Smooth muscle cell (in vitro differentiated cells): ENCODE data around the gene KCTD1. TPM values are rescaled to one million over a fixed set of nuclear protein-coding genes. Genes with fewer than 3 reads are reported as not detected.

Experiments used
- DNase-seq: peaks from one replicate; lab custom pipeline; 2025; ENCODE audit not compliant: unreplicated experiment; lab: John Stamatoyannopoulos, UW
- H2AFZ ChIP-seq: fragments of 200-600 bp; sonication (generic); 2 replicates; pipeline ENCODE4 v1.6.0; 2016; ENCODE audit warnings: antibody characterized with exemption, low read depth, mild to moderate bottlenecking
- H3F3A ChIP-seq: fragments of 200-600 bp; sonication (generic); 2 replicates; pipeline ENCODE4 v1.6.0; 2017; ENCODE audit warnings: antibody characterized with exemption, low read depth
- H3K27ac ChIP-seq: fragments of 200-600 bp; sonication (generic); 2 replicates; pipeline ENCODE4 v1.5.1; 2016; ENCODE audit warnings: low read depth, mild to moderate bottlenecking
- H3K27me3 ChIP-seq: fragments of 200-600 bp; sonication (generic); 2 replicates; pipeline ENCODE4 v1.6.1; 2016; ENCODE audit warnings: low read depth, mild to moderate bottlenecking
- H3K36me3 ChIP-seq: fragments of 200-600 bp; sonication (generic); 2 replicates; pipeline ENCODE4 v1.5.1; 2016; ENCODE audit warnings: low read depth
- H3K4me1 ChIP-seq: fragments of 200-600 bp; sonication (generic); 2 replicates; pipeline ENCODE4 v1.5.1; 2016; ENCODE audit warnings: low read depth
- H3K4me2 ChIP-seq: fragments of 200-600 bp; sonication (generic); 2 replicates; pipeline ENCODE4 v1.6.0; 2016; ENCODE audit warnings: mild to moderate bottlenecking
- H3K4me3 ChIP-seq: fragments of 200-600 bp; sonication (generic); 2 replicates; pipeline ENCODE4 v1.5.1; 2016; ENCODE audit warnings: mild to moderate bottlenecking
- H3K79me2 ChIP-seq: fragments of 200-600 bp; sonication (generic); 2 replicates; pipeline ENCODE4 v1.6.0; 2016; ENCODE audit warnings: low read depth, mild to moderate bottlenecking
- H3K9ac ChIP-seq: fragments of 200-600 bp; sonication (generic); 2 replicates; pipeline ENCODE4 v1.6.0; 2016; ENCODE audit warnings: low read depth
- H3K9me3 ChIP-seq: fragments of 200-600 bp; sonication (generic); replicated peaks from 2 replicates; pipeline ENCODE4 v1.5.1; 2016; ENCODE audit warnings: low read depth
- H4K20me1 ChIP-seq: fragments of 200-600 bp; sonication (generic); 2 replicates; pipeline ENCODE4 v1.6.0; 2016; ENCODE audit warnings: low read depth
- WGBS: methylation state at CpG from one replicate; pipeline ENCODE4 v1.1.7; 2016; ENCODE audit warnings: low lambda C conversion rate; 5-methylcytosine and 5-hydroxymethylcytosine counted together
- polyA plus RNA-seq: library from polyadenylated mRNA; unstranded; fragments of >200 nt; fragmentation: Nextera tagmentation; extraction: Ambion mirVana; gene quantifications from 2 replicates; pipeline ENCODE4 v1.2.1, GENCODE V29; 2016
- total RNA-seq: library from RNA; depleted of rRNA; stranded (reverse); fragments of >200 nt; gene quantifications from 2 replicates; pipeline ENCODE4 v1.2.3, GENCODE V29; 2014
- TF ChIP-seq, protein P1 (sequence below): fragments of 200-600 bp; sonication (generic); IDR thresholded peaks from 2 replicates; pipeline ENCODE4 v1.5.1; 2017; ENCODE audit warnings: borderline replicate concordance, mild to moderate bottlenecking, antibody characterized with exemption; ENCODE audit not compliant: insufficient read depth, poor library complexity, severe bottlenecking

Gene KCTD1
- total and polyA plus RNA-seq, 2 experiments from 2014 or later: 2.3 to 11.4 TPM

DNA sequence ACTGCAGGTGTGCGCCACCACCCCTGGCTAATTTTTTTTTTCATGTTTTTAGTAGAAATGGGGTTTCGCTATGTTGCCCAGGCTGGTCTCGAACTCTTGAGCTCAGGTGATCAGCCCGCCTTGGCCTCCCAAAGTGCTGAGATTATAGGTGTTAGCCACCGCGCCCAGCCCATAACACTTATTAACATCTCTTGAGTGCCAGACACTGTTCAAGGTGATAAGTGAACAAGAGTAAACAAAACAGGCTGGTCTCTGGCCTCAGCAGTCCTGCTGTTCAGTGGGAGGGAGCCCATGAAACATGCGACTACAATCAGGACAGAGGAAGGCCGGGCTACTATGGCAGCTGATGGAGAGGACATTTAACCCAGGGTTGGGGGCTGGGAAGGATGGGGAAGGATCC lies 42.3 kb downstream of the KCTD1 start:
- DNase-seq: no peak

DNA sequence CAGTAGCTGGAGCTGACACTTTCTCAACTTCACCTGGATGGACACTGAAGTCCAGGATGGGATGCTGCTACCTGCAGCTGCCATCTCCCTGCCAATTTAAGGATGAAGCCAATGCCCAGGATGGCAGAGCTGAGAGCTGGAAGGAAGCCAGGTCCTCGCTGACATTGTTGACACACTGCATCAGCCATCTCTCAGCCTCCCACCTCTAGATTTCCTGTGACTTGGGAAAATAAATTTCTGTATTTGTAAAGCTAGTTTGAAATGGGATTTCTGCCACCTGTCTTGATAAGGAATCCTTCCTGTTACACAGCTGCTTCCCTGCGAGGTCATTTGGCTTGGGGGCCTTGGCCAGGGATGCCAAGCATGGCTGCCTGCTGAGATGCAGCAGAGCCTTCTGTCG lies 43.5 kb downstream of the KCTD1 start:
- Histone ChIP-seq H4K20me1 (no peaks in the 10 kb centered on the region), H3K27ac (no peak overlapping the region), H3K9ac (no peak overlapping the region), H3K4me1 (no peaks in the 10 kb centered on the region), H2AFZ (no peak overlapping the region), H3K27me3 (no peaks in the 10 kb centered on the region), H3K36me3 (no peaks in the 10 kb centered on the region), H3K4me3 (no peak overlapping the region), H3K79me2 (no peaks in the 10 kb centered on the region), H3F3A (no peaks in the 10 kb centered on the region), H3K4me2 (no peak overlapping the region), H3K9me3 (no peaks in the 10 kb centered on the region)
- no peak for DNase-seq
- WGBS: 90% methylated on average over 3 of the region's 3 CpGs
- TF ChIP-seq, protein P1, sequence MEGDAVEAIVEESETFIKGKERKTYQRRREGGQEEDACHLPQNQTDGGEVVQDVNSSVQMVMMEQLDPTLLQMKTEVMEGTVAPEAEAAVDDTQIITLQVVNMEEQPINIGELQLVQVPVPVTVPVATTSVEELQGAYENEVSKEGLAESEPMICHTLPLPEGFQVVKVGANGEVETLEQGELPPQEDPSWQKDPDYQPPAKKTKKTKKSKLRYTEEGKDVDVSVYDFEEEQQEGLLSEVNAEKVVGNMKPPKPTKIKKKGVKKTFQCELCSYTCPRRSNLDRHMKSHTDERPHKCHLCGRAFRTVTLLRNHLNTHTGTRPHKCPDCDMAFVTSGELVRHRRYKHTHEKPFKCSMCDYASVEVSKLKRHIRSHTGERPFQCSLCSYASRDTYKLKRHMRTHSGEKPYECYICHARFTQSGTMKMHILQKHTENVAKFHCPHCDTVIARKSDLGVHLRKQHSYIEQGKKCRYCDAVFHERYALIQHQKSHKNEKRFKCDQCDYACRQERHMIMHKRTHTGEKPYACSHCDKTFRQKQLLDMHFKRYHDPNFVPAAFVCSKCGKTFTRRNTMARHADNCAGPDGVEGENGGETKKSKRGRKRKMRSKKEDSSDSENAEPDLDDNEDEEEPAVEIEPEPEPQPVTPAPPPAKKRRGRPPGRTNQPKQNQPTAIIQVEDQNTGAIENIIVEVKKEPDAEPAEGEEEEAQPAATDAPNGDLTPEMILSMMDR: no peak

More for the DNA sequence above, 42.3 kb downstream of the KCTD1 start:
- no peak overlapping the region for H3K27ac ChIP-seq
- H3K4me1 ChIP-seq: no peaks in the 10 kb centered on the region
- WGBS: 96% methylated on average over 8 of the region's 8 CpGs
- TF ChIP-seq, protein P1: no peak
- H3K79me2 ChIP-seq: peaks cover 4% of the 10 kb centered on the region
- no peaks in the 10 kb centered on the region for H4K20me1 ChIP-seq
- no peak overlapping the region for H3K4me2 ChIP-seq
- no peaks in the 10 kb centered on the region for H3K9me3 ChIP-seq
- no peak overlapping the region for H3K9ac ChIP-seq
- H3F3A ChIP-seq: no peaks in the 10 kb centered on the region
- no peaks in the 10 kb centered on the region for H3K36me3 ChIP-seq
- no peaks in the 10 kb centered on the region for H3K27me3 ChIP-seq
- no peak overlapping the region for H3K4me3 ChIP-seq
- H2AFZ ChIP-seq: no peak overlapping the region

DNA sequence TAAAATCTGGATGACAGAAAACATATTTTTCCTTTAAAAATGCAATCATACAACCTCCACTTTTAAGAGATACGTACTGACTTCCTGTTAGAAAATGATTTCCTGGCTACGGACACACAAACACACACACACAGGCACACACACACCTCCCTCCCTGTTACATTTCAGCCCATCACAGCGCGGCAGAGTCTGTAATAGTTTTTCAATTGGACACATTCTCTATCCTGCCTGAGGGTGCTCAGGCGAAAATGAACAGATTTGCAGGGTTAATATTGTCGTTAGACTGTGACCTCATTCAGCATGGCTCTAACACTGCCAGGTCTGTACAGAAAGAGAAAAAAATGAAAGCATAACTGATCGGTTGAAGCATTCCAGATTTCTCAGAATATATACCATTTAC lies 45.0 kb downstream of the KCTD1 start:
- TF ChIP-seq, protein P1: no peak
- Histone ChIP-seq H4K20me1 (no peaks in the 10 kb centered on the region), H3K4me2 (no peak overlapping the region), H3K9ac (no peak overlapping the region), H3F3A (no peaks in the 10 kb centered on the region), H3K9me3 (no peaks in the 10 kb centered on the region), H3K27me3 (no peaks in the 10 kb centered on the region), H3K79me2 (no peaks in the 10 kb centered on the region), H2AFZ (no peak overlapping the region), H3K36me3 (no peaks in the 10 kb centered on the region), H3K4me3 (no peak overlapping the region), H3K27ac (no peak overlapping the region), H3K4me1 (no peaks in the 10 kb centered on the region)
- no peak for DNase-seq
- 78% methylated on average over 7 of the region's 7 CpGs for WGBS

DNA sequence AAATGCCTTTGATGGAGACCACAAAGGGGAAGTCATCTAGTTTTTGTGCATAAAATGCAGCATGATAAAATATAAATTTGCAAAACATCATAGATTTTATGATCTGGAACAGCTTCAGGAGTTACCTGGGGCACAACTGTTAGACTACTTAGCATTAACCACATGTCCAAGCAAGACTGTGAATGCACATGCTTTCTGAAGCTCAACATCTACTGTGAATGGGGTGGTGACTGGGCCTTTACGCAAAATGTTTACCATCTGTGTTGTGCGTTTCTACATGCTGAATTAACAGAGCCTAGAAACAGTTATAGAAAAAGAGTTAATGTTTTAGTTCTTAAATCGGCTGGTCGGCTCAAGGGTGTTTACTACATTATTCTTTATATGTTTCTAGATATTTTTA lies 45.5 kb downstream of the KCTD1 start:
- no peaks in the 10 kb centered on the region for H4K20me1 ChIP-seq
- 94% methylated on average over 4 of the region's 4 CpGs for WGBS

More for the DNA sequence above, 45.5 kb downstream of the KCTD1 start:
- no peak overlapping the region for H3K9ac ChIP-seq
- H2AFZ ChIP-seq: no peak overlapping the region
- H3K27me3 ChIP-seq: no peaks in the 10 kb centered on the region
- H3K9me3 ChIP-seq: no peaks in the 10 kb centered on the region
- no peak for DNase-seq
- H3K4me2 ChIP-seq: no peak overlapping the region
- H3F3A ChIP-seq: no peaks in the 10 kb centered on the region
- no peaks in the 10 kb centered on the region for H3K79me2 ChIP-seq
- H3K4me3 ChIP-seq: no peak overlapping the region
- no peaks in the 10 kb centered on the region for H3K36me3 ChIP-seq
- TF ChIP-seq, protein P1: no peak
- H3K27ac ChIP-seq: no peak overlapping the region
- H3K4me1 ChIP-seq: no peaks in the 10 kb centered on the region
